ENCODE data around the gene BTF3. TPM values are rescaled to one million over a fixed set of nuclear protein-coding genes. Genes with fewer than 3 reads are reported as not detected.

The BTF3 gene
- total and polyA plus RNA-seq, 2 of the 13 experiments (the other 11 are each of a cell fraction or from before 2014, with no cell fraction given): 557 to 698 TPM

GRCh38 chr5:73451224-73452130, 46.8 kb upstream of the BTF3 start (continued):
- TF ChIP-seq ZNF646 (CRISPR knock-in tag; IDR thresholded peaks at IDR 0.05): no peak
- TF ChIP-seq AGO1 (IDR thresholded peaks at IDR 0.05; ENCODE audit: low read depth, low read length, poor library complexity, severe bottlenecking): peak; percentile 23
- TF ChIP-seq NONO (IDR thresholded peaks at IDR 0.05): no peak
- no peak for TF ChIP-seq NONO (CRISPR knock-in tag; conservative IDR thresholded peaks at IDR 0.05)
- TF ChIP-seq ARHGAP35 (CRISPR knock-in tag; IDR thresholded peaks at IDR 0.05; ENCODE audit: borderline replicate concordance): no peak
- TF ChIP-seq ATAD3A (CRISPR knock-in tag; IDR thresholded peaks at IDR 0.05): no peak
- TF ChIP-seq SRF (IDR thresholded peaks at IDR 0.05; ENCODE audit: low read depth, low read length): no peak
- no peak for TF ChIP-seq ZFP36L2 (CRISPR knock-in tag; IDR thresholded peaks at IDR 0.05)
- no peak for TF ChIP-seq POLR2AphosphoS5 (IDR thresholded peaks at IDR 0.05; ENCODE audit: low read depth, low read length)
- TF ChIP-seq ZBTB39 (CRISPR knock-in tag; IDR thresholded peaks at IDR 0.05): no peak
- no peak for TF ChIP-seq PRDM15 (CRISPR knock-in tag; IDR thresholded peaks at IDR 0.05)
- no peak for TF ChIP-seq ZNF121 (CRISPR knock-in tag; IDR thresholded peaks at IDR 0.05)
- no peak for TF ChIP-seq ZNF441 (CRISPR knock-in tag; IDR thresholded peaks at IDR 0.05; ENCODE audit: borderline replicate concordance)
- TF ChIP-seq FOXO1 (CRISPR knock-in tag; IDR thresholded peaks at IDR 0.05): no peak
- peak; percentile 27; the same call in 1 of the 2 replicates for TF ChIP-seq MAX (IDR thresholded peaks at IDR 0.05)
- no peak for TF ChIP-seq ZNF724P (CRISPR knock-in tag; IDR thresholded peaks at IDR 0.05; ENCODE audit: borderline replicate concordance)
- no peak for TF ChIP-seq SMAD1 (CRISPR knock-in tag; IDR thresholded peaks at IDR 0.05; ENCODE audit: borderline replicate concordance, low read depth)
